HCT116 (cell line): ENCODE data around the gene OPTN. TPM values are rescaled to one million over a fixed set of nuclear protein-coding genes. Genes with fewer than 3 reads are reported as not detected.

Experiments used
- ATAC-seq: fragments of 200-7000 bp; cut with Tn5 transposase; 2 replicates; pipeline ENCODE4 v1.9.1; 2020; ENCODE audit warnings: mild to moderate bottlenecking, moderate library complexity
- BruUV-seq: library from RNA; stranded (reverse); fragments of 400-500 nt; replicated peaks from 2 replicates; lab custom pipeline; 2021; lab: Mats Ljungman, UMichigan
- CTCF ChIA-PET: fragments of 300-600 bp; sonication (Branson Sonifier 250); formaldehyde crosslinking; loops from one replicate; lab custom pipeline; 2021; ENCODE audit warnings: antibody characterized with exemption; lab: Charles Lee
- POLR2A ChIA-PET: fragments of 300-600, 350-600 bp; sonication (Branson Sonifier 250); formaldehyde crosslinking; loops from one replicate; lab custom pipeline; 2021; ENCODE audit warnings: antibody characterized with exemption; lab: Charles Lee
- RAD21 ChIA-PET, 2 experiments: fragments of 300-600 bp; sonication (Branson Sonifier 250); formaldehyde crosslinking; loops; one replicate each; lab custom pipeline; 2023; ENCODE audit warnings: low total read pairs in 2 of 2; ENCODE audit not compliant: uncharacterized antibody in 2 of 2, unreplicated experiment in 2 of 2, low non-redundant PET in 1 of 2; lab: Charles Lee
- DNase-seq: peaks from one replicate; pipeline ENCODE4 v3.0.0-alpha.2; 2010; ENCODE audit warnings: low read depth, low spot score
- H2AFZ ChIP-seq: fragments of 200-600 bp; shearing (Covaris generic), sonication (generic); 2 replicates; pipeline ENCODE4 v1.6.1; 2017; ENCODE audit warnings: low read depth, mixed run types, mixed read lengths, antibody characterized with exemption, low read length; ENCODE audit not compliant: poor library complexity, severe bottlenecking
- H3K27ac ChIP-seq: 2 replicates; pipeline ENCODE4 v1.5.1; 2012; ENCODE audit warnings: low read depth, low read length
- H3K27me3 ChIP-seq: fragments of 200-600 bp; sonication (generic); 2 replicates; pipeline ENCODE4 v1.6.1; 2016; ENCODE audit warnings: mixed run types, low read length, mixed read lengths; ENCODE audit not compliant: insufficient read depth
- H3K36me3 ChIP-seq, 2 experiments: fragments of 200-500 bp in 1 of 2; fragments of 200-600 bp in 1 of 2; sonication (Bioruptor generic) in 1 of 2; sonication (generic) in 1 of 2; 2 replicates each; pipeline versions ENCODE4 v1.5.1 to v1.6.1; 2014 to 2016; ENCODE audit warnings: low read length in 2 of 2, inconsistent platforms in 1 of 2, mixed read lengths in 1 of 2, mixed run types in 1 of 2; ENCODE audit not compliant: insufficient read depth in 2 of 2, control insufficient read depth in 1 of 2
- H3K4me1 ChIP-seq, 2 experiments: fragments of 200-600 bp in 1 of 2; sonication (generic) in 1 of 2; 2 replicates each; pipeline versions ENCODE4 v1.5.1 to v1.6.1; 2012 to 2017; ENCODE audit warnings: low read length in 2 of 2, inconsistent platforms in 1 of 2, mild to moderate bottlenecking in 1 of 2, mixed read lengths in 1 of 2, mixed run types in 1 of 2, moderate library complexity in 1 of 2; ENCODE audit not compliant: insufficient read depth in 2 of 2, control insufficient read depth in 1 of 2
- H3K4me2 ChIP-seq: fragments of 200-600 bp; sonication (generic); 2 replicates; pipeline ENCODE4 v1.6.1; 2017; ENCODE audit warnings: mixed run types, low read length, mixed read lengths
- H3K4me3 ChIP-seq, 2 experiments: fragments of 200-600 bp in 1 of 2; sonication (generic) in 1 of 2; replicated peaks in 1 of 2; 2 replicates each; pipeline ENCODE4 v1.5.1; 2011 to 2016; ENCODE audit warnings: low read length in 2 of 2, control low read depth in 1 of 2, low read depth in 1 of 2, mild to moderate bottlenecking in 1 of 2, mixed read lengths in 1 of 2, mixed run types in 1 of 2
- H3K79me2 ChIP-seq: fragments of 200-600 bp; sonication (generic); 2 replicates; pipeline ENCODE4 v1.6.1; 2017; ENCODE audit warnings: mild to moderate bottlenecking, mixed run types, low read length, moderate library complexity, mixed read lengths; ENCODE audit not compliant: insufficient read depth
- H3K9ac ChIP-seq: fragments of 200-600 bp; sonication (generic); 2 replicates; pipeline ENCODE4 v1.6.1; 2016; ENCODE audit warnings: low read length, mixed read lengths
- H3K9me2 ChIP-seq: fragments of 200-600 bp; sonication (generic), shearing (Covaris generic); 2 replicates; pipeline ENCODE4 v1.6.1; 2017; ENCODE audit warnings: mixed run types, mild to moderate bottlenecking, moderate library complexity; ENCODE audit not compliant: insufficient read depth
- H3K9me3 ChIP-seq, 2 experiments: fragments of 200-500 bp in 1 of 2; fragments of 200-600 bp in 1 of 2; sonication (Bioruptor generic) in 1 of 2; sonication (generic) in 1 of 2; 2 replicates each; pipeline ENCODE4 v1.6.1; 2014 to 2017; ENCODE audit warnings: low read length in 2 of 2, mixed read lengths in 2 of 2, inconsistent platforms in 1 of 2, low read depth in 1 of 2, mild to moderate bottlenecking in 1 of 2, mixed run types in 1 of 2, moderate library complexity in 1 of 2; ENCODE audit not compliant: control insufficient read depth in 1 of 2, insufficient read depth in 1 of 2
- H4K20me1 ChIP-seq: fragments of 200-600 bp; sonication (generic), shearing (Covaris generic); 2 replicates; pipeline ENCODE4 v1.6.1; 2017; ENCODE audit warnings: mixed run types, mild to moderate bottlenecking, moderate library complexity; ENCODE audit not compliant: insufficient read depth
- CEBPB ChIP-seq: IDR thresholded peaks from 2 replicates; pipeline ENCODE4 v1.6.1; 2012; ENCODE audit warnings: low read depth
- RAD21 ChIP-seq: IDR thresholded peaks from 2 replicates; pipeline ENCODE4 v1.6.1; 2012; ENCODE audit warnings: low read depth, mild to moderate bottlenecking
- intact Hi-C: fragments of 100-400 bp; cut with micrococcal nuclease; formaldehyde crosslinking; loops from 2 replicates; pipeline ENCODE4 v1.10.0; 2022
- total RNA-seq: library from RNA; stranded (reverse); gene quantifications from one replicate; pipeline ENCODE4 v1.2.1, GENCODE V29; 2021; ENCODE audit not compliant: unreplicated experiment
- TF ChIP-seq, protein P1 (sequence below), 3 experiments: fragments of 200-600 bp in 1 of 3; sonication (generic) in 1 of 3; IDR thresholded peaks in 2 of 3; conservative IDR thresholded peaks in 1 of 3; 2 replicates each; pipeline ENCODE4 v1.5.1; 2012 to 2017; ENCODE audit warnings: low read depth in 2 of 3, low read length in 2 of 3, antibody characterized with exemption in 1 of 3, borderline replicate concordance in 1 of 3, control low read depth in 1 of 3, mild to moderate bottlenecking in 1 of 3, mixed read lengths in 1 of 3, mixed run types in 1 of 3, moderate library complexity in 1 of 3; ENCODE audit not compliant: insufficient read depth in 1 of 3

Gene OPTN
- total RNA-seq, 1 experiment from 2014 or later, result 17.0 TPM

DNA sequence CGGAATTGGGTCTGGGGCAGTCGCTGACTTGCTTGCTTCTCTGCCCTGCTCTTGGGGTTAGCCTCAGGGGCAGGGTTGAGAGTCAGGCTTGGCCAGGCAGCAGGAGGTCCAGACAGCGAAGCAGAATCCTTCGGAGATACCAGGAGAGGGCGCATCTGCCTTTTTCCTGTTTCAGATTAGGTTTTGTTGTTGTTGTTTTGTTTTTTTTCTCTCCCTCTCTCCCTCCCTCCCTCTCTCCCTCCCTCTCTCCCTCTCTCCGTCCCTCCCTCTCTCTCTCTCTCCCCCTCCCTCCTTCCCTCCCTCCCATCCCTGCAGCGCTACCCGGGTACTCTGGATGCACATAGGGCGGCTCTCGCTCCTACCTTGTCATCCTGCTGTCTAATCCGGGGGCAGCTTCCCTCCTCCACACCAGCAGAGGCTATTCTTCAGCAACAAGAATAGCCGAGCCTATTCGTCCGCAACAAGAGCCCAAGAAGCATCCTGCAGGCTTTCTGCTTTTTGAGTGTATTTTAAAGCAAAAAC is 758 bp upstream of the OPTN start:
- intact Hi-C loops, result loop anchor here (1.0 to 2.0 kb wide), 2 partner anchors 62 to 204 kb away; partner anchors contain the start of gene MCM10

More for the DNA sequence above, 758 bp upstream of the OPTN start:
- Histone ChIP-seq H2AFZ (peak overlapping the region; percentile 94), H3K36me3 (no peaks in the 10 kb centered on the region), H3K27me3 (no peaks in the 10 kb centered on the region), H4K20me1 (no peaks in the 10 kb centered on the region), H3K4me1 (peaks cover 9 to 28% of the 10 kb centered on the region in 2 experiments; a peak in 3 of 4 replicates), H3K4me3 (peak overlapping the region; percentile 62 to 75), H3K9me3 (no peaks in the 10 kb centered on the region), H3K9ac (peak overlapping the region; percentile 45), H3K27ac (peak overlapping the region; percentile 60), H3K9me2 (no peaks in the 10 kb centered on the region), H3K79me2 (no peaks in the 10 kb centered on the region), H3K4me2 (peak overlapping the region; percentile 87)
- no peak for TF ChIP-seq CEBPB
- TF ChIP-seq, protein P1, sequence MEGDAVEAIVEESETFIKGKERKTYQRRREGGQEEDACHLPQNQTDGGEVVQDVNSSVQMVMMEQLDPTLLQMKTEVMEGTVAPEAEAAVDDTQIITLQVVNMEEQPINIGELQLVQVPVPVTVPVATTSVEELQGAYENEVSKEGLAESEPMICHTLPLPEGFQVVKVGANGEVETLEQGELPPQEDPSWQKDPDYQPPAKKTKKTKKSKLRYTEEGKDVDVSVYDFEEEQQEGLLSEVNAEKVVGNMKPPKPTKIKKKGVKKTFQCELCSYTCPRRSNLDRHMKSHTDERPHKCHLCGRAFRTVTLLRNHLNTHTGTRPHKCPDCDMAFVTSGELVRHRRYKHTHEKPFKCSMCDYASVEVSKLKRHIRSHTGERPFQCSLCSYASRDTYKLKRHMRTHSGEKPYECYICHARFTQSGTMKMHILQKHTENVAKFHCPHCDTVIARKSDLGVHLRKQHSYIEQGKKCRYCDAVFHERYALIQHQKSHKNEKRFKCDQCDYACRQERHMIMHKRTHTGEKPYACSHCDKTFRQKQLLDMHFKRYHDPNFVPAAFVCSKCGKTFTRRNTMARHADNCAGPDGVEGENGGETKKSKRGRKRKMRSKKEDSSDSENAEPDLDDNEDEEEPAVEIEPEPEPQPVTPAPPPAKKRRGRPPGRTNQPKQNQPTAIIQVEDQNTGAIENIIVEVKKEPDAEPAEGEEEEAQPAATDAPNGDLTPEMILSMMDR (IDR thresholded peaks at IDR 0.05 in 2 of 3, conservative IDR thresholded peaks at IDR 0.05 in 1 of 3; ENCODE audit: borderline replicate concordance in 1 of 3, insufficient read depth in 1 of 3, low read depth in 2 of 3, low read length in 2 of 3), result peak; percentile 22 to 62 (median 25); a peak in 3 of 6 replicates
- TF ChIP-seq RAD21, result peak; percentile 38
- ChIA-PET POLR2A (interaction anchor here (0.6 to 0.7 kb wide), 2 partner anchors 378 to 381 kb away, joined by 3 read pairs; no protein-coding TSS in a partner anchor), CTCF (interaction anchor here (0.6 to 1.8 kb wide), 15 partner anchors 11 to 1305 kb away, joined by 3 to 9 read pairs (median 4); no protein-coding TSS in a partner anchor), RAD21 (interaction anchor here in 1 of 2 experiments (1.4 kb wide), 1 partner anchor 16 kb away, joined by 7 read pairs; no protein-coding TSS in a partner anchor)
- DNase-seq (peak; percentile 54), ATAC-seq (peak; percentile 70)
- no TSS peak for BruUV-seq
